Measurements from ENCODE around the gene SEMA6A.
"Not testable (repeated sequence)": the region's sequence is repeated elsewhere in the genome, so short reads cannot be mapped to it uniquely, and the experiment has no call there.

SEMA6A gene

DNA sequence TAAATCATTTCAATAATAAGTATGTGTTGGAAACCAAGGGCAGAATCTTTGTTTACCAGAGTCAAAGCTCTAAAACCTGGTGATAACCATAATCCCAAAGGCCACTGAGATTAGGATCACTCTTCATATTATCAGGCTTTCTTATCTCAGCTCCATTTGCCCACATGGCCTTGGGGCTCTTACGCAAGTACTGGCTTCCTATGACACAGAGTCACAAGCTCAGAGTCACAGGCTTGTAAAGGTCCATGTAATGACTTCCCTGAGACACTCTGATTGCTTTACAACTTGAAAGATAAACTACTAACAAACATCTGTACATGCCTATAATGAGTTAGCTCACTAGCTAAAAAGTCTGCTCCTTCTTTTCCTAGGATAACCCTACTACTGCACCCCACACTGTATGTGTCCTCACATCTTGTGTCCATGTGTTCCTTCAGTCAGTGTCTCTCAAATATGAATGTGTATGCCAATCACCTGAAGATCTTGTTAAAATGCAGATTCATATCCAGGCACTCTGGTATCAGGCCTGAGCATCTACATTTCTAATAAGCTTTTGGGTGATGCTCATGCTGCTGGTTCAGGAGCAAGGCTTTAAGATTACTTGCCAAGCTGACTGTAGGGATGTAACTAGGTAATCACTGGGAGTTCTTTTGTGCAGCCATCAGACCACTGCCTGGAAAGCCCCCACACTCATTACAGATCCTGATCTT lies 28.4 kb downstream of the SEMA6A start:
- no peak for DNase-seq

DNA sequence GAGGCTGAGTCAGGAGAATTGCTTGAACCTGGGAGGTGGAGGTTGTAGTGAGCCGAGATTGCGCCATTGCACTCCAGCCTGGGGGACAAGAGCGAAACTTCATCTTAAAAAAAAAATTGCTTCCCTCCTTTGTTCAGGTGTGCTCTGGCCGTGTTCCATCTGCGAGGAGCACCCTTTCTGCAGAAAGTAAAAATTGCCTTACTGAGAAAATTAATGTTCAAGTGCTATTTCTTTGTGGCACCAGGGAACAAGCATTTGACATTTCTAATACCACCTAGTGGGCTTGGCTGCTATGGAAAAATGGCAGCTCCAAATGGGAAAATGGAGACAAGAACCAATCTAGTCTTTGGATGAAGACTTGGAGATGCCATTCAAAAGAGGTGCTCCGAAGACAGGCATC lies 29.2 kb downstream of the SEMA6A start:
- DNase-seq = not testable (repeated sequence)

DNA sequence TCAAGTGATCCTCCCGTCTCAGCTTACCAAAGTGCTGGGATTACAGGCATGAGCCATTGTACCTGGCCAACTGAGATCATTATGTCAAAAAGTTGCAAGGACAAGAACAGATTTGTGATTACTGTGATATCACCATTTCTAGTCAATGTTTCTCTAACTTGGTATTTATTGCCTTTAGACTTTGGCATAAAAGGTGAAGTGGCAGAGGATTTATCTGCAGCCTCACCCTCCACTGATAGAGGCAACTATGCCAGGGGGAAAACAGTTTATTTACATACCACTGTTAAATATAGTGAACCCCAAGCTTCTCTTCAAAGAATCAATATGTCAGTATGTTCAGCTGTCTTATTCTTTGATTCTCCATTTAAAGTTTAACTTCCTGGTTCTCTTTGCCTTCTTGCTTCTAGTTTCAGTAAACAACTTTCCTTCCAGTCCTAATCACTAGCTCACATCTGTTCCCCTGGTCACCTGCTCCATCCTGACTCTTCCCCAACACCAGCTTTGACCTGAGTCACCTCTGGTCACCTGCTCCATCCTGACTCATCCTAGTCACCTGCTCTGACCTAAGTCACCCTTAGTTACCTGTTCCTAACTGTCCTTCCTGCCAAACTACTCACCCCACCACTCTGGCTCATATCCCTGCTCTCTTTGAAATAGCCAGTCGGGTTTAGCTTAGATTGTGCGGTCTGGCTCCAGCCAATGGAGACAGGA lies 29.9 kb downstream of the SEMA6A start:
- DNase-seq = no peak

DNA sequence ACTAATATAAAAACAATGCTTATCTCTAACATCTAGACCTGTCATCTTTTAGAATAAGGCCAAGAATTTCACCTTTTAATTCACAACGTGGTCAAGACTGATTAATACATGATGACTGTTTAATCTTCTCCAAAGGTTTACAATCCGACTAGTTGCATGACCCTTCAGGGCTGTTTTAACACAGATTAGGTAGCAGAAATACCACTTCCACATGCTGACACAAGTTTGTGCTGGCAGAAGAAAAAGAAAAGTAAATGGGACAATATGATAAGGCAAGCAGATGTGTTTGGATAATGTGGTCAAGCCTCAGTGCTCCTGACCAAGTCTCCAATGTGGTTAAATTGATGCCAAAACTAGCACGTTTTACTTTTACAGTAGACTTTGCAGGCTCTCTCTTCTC lies 31.1 kb downstream of the SEMA6A start:
- no peak for DNase-seq

DNA sequence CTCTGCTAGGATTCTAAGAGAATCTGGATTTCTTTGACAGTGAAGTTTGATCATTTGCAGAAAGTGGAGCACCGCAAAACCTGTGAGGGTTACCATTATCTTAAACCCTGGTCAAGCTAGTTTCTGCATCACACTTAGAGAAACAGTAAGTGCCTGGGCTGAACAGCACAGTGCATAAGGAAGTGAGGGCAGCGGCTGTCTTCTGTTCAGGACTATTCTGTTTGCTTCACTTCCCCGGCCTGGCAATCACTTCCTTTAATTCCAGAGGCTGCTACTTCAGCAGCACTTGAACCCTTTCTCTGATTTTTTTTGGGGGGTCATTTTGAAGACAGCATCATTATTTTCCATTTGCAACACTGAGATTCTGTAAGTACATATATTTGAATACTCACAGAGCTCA lies 32.0 kb downstream of the SEMA6A start:
- DNase-seq = no peak

DNA sequence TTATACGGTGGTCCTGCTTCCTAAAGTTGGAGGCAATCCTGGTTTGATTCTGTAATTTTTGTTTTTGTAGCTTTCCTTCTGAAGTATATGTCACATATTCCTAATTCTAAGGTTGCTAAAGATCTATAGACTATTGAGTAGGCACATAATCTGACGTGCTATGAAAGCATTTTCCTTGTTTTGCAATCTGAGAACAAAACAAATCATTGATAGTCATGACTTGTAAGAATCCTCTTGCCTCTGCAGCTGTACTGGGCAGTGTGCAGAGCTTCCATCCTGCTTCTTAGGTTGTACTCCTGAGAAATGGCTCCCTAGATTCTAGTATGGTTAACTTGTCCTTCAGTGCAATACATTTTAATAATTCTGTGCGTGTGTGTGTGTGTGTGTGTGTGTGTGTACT lies 35.4 kb downstream of the SEMA6A start:
- no peak for DNase-seq

DNA sequence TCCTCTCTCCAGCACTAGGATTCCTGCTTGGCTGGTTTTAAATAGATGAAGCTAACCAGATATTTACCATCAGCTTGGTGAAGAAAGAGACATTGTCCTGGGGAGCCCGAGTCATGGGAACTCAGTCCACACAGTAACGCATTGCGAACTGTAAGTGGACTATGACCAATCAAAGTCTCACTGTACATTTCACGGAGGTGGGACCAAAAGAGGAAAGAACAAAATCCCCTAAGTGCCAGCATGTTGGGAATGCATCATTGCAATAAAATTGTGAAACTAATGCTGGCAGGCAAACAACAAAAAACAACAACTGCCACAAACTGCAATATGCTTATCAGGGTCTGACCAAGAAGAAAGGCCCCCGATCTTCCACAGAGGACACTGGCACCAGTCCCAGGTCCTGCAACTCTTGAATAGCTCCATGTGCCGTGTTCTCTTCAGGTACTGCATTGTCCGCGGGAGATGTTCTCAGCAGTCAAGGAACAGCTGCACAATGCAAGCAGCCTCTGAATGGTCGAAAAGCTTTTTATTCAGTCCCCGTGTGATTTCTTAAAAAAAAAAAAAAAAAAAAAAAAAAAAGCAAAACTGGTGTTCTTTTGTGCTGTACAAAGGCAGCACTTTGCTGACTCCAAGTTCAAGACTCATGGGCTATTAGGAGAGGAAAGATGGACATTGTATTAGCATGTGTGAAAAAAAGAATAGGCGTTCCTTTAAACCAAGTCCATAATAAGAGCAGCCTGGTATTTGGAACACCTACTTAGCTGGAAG lies 38.1 kb downstream of the SEMA6A start:
- peak; percentile 31 for DNase-seq

DNA sequence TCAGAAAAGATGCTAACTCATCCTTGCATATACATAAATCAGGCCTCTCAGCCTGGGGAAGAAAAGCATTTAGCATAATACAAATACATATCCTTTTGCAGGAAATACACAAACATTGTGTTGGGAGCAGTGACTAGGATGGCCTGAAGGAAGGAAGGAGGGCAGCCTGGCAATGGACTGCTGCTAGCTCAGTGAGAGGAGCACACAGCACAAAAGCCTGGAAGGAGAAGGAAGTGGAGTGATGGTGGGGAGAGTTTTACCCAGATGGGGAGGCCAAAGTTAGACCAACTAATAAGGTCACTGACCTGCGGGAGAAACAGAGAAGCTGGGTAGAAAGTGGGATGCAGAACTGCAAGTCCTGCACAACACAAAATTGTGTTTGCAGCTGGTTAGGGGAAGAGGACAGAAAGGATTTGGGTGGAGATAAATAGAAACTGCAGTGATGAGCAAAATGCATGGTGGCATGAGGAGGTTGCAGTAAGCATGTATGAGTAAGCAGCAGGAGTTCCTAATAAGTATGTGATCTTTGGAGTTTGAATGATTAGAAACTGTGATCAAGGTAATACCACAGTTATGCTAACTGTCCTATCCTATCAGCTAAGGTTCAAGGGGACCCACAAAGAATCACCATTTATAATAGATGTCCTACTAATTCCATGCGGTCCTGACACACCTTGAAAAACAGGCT lies 39.5 kb downstream of the SEMA6A start:
- no peak for DNase-seq

DNA sequence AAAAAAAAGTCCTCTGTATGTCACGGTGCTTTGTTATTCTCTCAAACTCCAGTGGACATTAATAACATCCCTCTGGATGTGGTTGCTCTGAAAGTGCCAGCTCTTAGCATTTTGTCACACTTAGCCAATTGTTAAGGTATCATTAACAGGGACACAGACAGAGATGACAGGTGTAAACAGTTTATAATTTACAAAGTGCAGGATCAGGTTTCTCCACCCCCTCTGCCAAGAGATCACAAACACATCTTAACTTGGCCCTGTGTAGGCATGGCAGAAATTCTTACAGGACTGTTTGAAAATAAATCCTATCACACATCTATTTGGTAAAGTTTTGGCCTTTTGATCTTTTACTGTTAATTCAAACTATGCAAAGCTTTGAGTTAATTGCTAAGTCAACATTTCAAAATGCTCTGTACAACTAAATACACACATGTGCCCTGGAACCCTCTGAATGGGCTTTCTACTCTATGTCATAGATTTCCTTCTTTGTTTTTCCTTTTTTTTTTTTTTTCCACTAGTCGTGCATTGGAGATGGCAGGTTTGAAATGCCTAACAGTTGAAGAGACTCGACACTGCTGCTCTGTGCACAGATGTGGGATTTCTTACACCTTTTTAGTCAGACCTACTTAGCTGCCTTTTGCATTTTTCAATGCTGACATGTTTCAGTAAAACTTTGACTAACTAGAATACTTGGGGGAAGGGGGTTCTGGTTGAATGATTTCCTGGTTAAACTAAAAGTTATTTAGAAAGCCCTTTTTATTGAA lies 41.7 kb downstream of the SEMA6A start:
- peak; percentile 11 for DNase-seq

DNA sequence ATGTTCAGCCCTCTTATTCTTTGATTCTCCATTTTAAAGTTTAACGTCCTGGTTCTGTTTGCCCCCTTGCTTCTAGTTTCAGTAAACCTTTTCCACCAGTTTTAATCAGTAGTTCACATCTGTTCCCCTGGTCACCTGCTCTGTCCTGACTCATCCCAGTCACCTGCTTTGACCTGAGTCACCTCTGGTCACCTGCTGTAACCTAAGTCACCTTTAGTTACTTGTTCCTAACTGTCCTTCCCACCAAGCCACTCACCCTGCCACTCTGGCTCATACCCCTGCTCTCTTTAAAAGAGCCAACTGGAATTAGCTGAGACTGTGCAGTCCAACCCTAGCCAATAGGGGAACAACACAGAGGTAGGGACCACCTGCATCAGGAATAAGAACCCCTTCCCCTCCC lies 43.0 kb downstream of the SEMA6A start:
- no peak for DNase-seq

DNA sequence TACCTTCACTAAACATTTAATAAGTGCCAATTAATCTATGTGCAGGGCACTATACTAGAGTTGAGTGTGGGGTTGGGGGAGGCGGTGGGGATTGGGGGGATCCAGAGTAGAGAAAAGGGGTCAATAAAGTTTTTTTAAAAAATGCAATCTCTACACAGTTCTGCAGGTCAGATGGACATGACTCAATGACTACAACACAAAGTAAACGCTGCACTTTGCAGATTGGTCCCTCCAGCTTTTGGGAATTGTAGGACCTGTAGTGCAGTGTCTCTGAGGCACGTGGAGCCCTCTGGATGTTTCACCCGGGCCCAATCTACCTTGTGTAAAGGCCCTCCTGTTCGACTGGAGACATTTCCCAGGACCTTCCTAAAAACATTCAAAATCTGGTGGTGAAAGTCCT lies 43.5 kb downstream of the SEMA6A start:
- no peak for DNase-seq

DNA sequence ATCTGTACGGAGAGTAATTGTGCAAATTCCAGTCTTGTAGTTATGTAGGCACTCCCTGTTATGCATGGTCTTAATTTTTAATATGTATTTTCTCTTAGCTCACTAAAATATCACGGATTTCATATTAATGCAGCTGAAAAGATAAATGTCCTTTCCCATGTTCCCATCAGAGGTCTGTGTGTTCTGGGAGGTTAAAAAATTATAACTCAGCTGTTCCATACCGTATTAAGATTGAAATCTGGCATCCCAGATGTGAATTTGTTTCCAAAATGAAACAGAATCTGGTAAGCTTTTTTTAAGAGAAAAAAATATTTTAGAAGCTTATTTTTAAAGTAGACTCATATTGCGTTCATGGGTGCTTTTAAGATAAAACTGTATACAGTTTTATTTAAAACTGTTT lies 44.3 kb downstream of the SEMA6A start:
- DNase-seq = no peak

DNA sequence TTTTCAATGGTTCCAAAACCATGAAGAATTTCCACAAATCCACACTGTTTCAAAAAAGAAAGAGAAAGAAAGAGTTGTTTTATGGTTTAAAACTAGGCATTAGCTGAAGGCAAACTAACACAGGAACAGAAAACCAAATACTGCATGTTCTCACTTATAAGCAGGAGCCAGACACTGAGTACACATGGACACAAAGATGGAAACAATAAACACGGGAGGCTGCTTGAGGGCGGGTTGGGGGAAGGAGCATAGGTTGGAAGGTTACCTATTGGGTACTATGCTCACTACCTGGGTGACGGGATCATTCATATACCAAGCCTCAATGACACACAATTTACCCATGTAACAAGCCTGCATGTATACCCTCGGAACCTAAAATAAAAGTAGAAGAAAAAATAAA lies 45.0 kb downstream of the SEMA6A start:
- no peak for DNase-seq

DNA sequence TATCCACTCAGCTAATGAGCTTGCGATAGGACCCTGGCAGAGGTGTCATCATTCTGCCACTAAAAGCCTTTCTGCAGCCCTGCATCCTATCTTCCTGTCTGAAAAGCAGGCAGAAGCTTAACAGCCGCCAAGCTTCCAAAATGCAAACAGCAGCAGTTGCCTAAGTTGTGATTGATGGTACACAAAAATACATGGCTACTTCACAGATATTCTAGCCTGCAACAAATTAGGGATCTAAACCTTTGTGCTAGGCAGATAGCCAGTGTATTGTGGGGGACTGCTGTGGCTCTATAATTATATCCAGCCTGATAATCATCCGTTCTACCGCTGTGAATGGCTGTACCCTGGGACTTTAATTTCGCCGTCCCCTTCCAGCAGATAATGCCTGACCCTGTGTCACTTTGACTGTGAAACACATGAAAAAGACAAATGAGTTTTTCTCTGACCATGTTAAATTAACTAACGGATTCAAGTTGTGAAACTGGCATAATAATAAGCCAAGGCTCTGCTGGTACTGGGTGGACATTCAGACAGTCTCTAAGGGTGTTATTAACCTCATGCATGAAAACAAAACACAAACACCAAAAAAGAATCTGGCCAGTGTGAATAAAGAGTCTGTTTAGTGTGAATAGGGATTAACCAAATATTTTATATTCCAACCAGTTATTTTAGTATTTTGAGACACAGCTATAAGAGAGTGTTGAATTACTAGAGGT lies 45.9 kb downstream of the SEMA6A start:
- no peak for DNase-seq

DNA sequence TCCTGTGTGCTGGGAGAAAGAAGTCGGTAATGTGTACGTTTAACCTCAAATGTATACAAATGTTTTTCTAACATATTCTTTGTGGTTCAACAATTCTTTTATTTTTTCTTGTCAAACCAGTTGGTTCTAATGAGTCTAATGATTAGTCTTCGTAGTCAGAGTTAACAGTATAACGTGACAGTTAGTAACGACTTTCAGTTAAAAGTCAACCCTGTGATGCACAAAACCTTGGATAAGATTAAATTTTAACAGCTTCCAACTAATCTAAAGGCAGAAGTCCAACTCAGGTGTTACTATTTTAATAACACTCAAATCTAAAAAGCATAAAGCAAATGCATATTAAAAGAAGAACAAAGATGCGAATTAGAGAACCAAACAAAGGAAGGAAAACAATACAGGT lies 47.0 kb downstream of the SEMA6A start:
- DNase-seq = no peak

DNA sequence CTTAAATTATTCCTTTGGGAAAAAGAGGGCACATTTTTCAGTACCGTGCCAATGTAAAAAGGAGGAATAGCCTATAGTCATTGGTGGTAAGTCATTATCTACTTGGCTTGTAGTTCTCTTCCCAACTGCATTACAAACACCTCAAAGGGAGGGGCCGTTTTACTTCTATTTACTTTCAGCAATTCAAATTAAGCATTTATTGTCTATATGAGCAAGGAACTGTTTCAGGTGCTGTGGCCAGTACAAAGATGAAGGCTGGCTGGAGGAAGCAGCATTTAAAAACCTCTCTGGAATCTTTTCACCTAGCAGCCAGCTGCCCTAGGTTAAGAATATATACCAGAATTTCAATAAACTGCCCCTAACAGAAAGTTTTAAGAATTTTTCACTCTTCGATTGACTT lies 48.9 kb downstream of the SEMA6A start:
- no peak for DNase-seq

DNA sequence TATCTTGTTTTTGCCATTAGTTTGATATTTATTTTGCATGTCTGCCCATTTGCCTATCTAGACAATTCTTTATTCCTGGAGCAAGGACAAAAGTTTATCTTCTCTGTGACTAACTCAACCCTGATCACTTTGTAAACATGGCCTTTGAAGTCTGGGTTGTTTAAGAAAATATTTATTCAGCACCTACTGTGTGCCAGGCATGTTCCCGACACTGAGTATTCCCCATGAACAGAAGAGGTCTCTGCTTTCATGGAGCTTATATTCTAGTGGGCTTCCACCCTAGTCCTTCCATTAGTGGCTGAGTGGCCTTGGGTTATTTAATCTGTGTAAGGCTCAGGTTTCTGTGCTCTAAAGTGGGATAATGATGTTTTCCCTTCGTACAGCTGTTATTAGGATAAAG lies 49.7 kb downstream of the SEMA6A start:
- no peak for DNase-seq

DNA sequence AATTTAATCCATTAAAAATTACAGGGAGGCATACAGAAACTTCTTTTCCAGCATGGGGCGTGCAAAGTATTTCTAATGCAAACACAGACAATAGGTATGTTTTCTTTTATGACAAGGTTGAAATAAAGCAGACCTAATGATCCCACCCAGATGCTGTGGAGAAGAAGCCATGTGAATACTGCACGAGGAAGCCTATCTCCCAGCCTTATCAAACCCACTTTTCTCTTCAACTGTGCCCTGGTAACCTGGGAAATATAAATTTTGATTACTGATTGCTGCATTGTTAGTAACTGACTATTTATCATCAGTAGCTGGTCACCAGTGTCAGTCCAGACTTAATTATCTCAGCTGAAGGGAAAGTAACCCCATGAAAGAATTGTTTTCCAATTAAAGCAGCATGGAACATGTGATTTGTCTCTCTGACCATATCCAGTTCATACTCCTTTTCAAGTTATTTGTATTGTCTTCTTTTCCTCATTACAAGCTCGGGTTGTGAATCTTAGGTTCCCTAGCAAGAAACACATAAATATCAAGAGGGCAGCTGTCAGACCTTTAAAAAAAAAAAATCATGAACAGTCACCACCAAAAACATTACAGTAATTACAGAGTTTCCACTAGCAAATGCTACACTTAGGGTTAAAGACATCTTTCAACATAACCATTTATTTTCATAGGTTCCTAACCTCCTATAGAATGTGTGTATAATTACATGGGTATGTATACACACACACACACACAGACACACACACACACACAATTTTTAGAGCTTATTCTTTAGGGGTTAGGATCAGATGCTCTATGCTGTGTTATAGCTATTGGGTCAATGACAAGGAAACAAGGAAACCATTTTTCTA lies 50.3 kb downstream of the SEMA6A start:
- no peak for DNase-seq

DNA sequence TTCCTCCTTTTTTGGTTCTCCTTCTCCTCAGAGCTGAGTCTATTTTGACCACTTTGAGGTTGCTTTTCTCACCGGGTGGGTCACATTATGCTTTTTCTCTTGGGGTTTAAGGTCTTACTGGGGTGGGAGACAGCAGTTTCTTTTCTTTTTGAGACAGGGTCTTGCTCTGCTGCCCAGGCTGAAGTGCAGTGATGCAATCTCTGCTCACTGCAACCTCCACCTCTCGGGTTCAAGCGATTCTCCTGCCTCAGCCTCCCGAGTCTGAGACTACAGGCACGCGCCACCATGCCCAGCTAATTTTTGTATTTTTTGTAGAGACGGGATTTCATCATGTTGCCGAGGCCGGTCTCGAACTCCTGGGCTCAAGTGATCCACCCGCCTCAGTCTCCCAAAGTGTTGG lies 51.4 kb downstream of the SEMA6A start:
- not testable (repeated sequence) for DNase-seq

DNA sequence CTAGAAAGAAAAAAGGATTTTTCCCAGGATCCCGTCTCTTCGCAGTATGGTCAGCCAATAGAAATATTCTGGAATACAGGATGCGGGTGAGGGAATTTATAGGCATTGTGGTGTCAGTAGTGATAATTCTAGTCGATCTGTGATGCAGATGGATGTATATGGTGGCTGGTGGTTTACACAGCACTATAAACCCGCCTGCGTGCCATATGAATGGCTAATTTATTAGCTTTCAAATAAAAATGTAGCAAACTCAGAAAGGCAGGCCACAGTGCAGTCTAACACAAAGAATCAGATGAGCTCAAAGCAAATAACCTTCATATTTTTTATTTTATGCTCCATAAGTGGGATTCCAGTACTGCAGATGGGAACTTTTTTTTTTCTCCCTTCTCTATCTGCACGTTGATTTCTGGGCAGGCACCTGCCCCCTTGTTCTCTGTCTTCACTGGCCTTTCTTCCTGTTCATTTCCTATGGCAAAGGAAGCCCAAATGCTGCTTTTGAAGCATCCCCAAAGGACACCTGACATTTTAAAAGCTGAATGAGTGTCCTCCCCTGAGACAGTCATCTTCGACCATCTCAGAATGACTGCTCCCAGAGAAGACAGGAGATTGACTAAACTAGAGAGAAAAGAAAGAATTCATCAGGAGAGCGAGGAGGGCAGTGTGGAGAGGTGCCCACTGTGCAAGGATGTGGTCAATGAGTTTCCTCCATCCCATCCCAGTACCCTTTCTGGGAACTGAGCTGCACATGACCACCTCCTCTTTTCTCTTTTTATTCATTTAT lies 52.1 kb downstream of the SEMA6A start:
- DNase-seq = no peak

Measured in DMS79 treated with DMSO at 0.1 percent for 48 hours (cell line).